ENCODE data around the gene PTRH1. TPM values are rescaled to one million over a fixed set of nuclear protein-coding genes. Genes with fewer than 3 reads are reported as not detected.
A peak's percentile ranks its signal among the peaks of the same experiment; 100 is the strongest.

The PTRH1 gene
- total and polyA plus RNA-seq, 2 of the 13 experiments (the other 11 are each of a cell fraction or from before 2014, with no cell fraction given): 4.0 to 10.4 TPM

DNA sequence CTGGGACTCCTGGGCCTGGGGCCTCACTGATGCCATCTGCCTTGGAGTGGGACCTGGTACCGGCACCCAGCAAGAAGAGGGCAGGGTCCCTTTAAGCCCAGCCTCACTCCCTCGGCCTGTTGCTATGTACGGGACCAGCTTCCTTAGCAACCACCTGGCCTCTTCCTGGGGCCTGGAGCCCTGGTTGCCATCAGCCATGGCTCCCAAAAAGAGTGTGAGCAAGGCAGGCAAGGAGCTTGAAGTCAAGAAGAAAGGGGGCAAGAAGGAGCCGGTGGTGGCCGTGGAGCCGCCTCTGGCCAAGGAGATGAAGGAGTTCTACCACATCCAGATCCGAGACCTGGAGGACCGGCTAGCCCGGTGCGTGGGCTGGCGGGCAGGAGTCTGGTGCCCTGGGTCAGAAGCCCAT is 8.6 kb downstream of the PTRH1 start, which contains the start of gene CFAP157:
TSS of gene CFAP157 (plus strand) at position 153 of the 406 bp plus-strand sequence. CDS start at position 197, 44 bp downstream.
- no peak within 1 kb of the TSS for H3K9ac ChIP-seq (ENCODE audit: insufficient read depth, low read depth, low read length)
- H3K4me1 ChIP-seq (ENCODE audit: insufficient read depth, low read length): peaks cover 28% of the 10 kb centered on the region
- no peak within 1 kb of the TSS for H3K4me2 ChIP-seq (ENCODE audit: low read depth, low read length)
- no peaks in the 10 kb centered on the region for H4K20me1 ChIP-seq (ENCODE audit: insufficient read depth, low read length)
- ChIA-PET CTCF (ENCODE audit: low intra/inter-chr PET ratio, low total read pairs) (interaction anchor here (1.4 kb wide), 1 partner anchor 116 kb away, joined by 3 read pairs; no protein-coding TSS in a partner anchor), POLR2A (interaction anchor here (1.4 kb wide), 1 partner anchor 9 kb away, joined by 4 read pairs; the partner anchor contains the start of genes PTRH1 and TTC16)
- WGBS (ENCODE audit: low lambda C conversion rate): 52% methylated on average over 10 of the region's 11 CpGs
- no peak within 1 kb of the TSS for H3K27ac ChIP-seq (ENCODE audit: extremely low read length, insufficient read depth, low read length)
- H3K27me3 ChIP-seq (ENCODE audit: control insufficient read depth in 1 of 2, insufficient read depth in 2 of 2, low read length in 2 of 2): peaks cover 3 to 13% of the 10 kb centered on the region in 2 experiments; a peak in 2 of 5 replicates
- H3K36me3 ChIP-seq (replicated peaks in 1 of 2; ENCODE audit: control insufficient read depth in 1 of 2, insufficient read depth in 2 of 2, low read length in 2 of 2): no peaks in the 10 kb centered on the region
- H2AFZ ChIP-seq (ENCODE audit: low read length): no peak within 1 kb of the TSS
- intact Hi-C loops (cut with micrococcal nuclease; ENCODE audit: unreplicated experiment) (no loop called here), in situ Hi-C loops (cut with HindIII; ENCODE audit: extremely low pct_ligation_motif_present, low pct_unique_long_range_greater_than_20kb) (no loop called here)
- DNase-seq (ENCODE audit: low spot score): no peak
- H3K79me2 ChIP-seq (ENCODE audit: insufficient read depth, low read length): no peaks in the 10 kb centered on the region
- no TSS peak for BruUV-seq (replicated peaks)
- FAIRE-seq: no peak
- no peaks in the 10 kb centered on the region for H3K9me3 ChIP-seq (ENCODE audit: low read length)
- TF ChIP-seq FOXA3 (CRISPR knock-in tag; IDR thresholded peaks at IDR 0.05): peak; percentile 79
- TF ChIP-seq TSC22D2 (CRISPR knock-in tag; IDR thresholded peaks at IDR 0.05; ENCODE audit: borderline replicate concordance): no peak
- TF ChIP-seq SAP130 (CRISPR knock-in tag; IDR thresholded peaks at IDR 0.05; ENCODE audit: low read depth): 0 out of 2 replicates have a peak, but pooled peaks have one; percentile 19
- TF ChIP-seq ZNF207 (IDR thresholded peaks at IDR 0.05; ENCODE audit: borderline replicate concordance): no peak
- TF ChIP-seq RFX5 (IDR thresholded peaks at IDR 0.05; ENCODE audit: low read depth, low read length): peak; percentile 38; the same call in 1 of the 2 replicates
- TF ChIP-seq GABPB1 (CRISPR knock-in tag; IDR thresholded peaks at IDR 0.05): 0 out of 2 replicates have a peak, but pooled peaks have one; percentile 29
- TF ChIP-seq, protein P1, sequence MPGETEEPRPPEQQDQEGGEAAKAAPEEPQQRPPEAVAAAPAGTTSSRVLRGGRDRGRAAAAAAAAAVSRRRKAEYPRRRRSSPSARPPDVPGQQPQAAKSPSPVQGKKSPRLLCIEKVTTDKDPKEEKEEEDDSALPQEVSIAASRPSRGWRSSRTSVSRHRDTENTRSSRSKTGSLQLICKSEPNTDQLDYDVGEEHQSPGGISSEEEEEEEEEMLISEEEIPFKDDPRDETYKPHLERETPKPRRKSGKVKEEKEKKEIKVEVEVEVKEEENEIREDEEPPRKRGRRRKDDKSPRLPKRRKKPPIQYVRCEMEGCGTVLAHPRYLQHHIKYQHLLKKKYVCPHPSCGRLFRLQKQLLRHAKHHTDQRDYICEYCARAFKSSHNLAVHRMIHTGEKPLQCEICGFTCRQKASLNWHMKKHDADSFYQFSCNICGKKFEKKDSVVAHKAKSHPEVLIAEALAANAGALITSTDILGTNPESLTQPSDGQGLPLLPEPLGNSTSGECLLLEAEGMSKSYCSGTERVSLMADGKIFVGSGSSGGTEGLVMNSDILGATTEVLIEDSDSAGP (CRISPR knock-in tag; IDR thresholded peaks at IDR 0.05; ENCODE audit: borderline replicate concordance): peak; percentile 99
- TF ChIP-seq IKZF1 (IDR thresholded peaks at IDR 0.05): no peak
- TF ChIP-seq GABPA (IDR thresholded peaks at IDR 0.05; ENCODE audit: low read depth, low read length): no peak
- TF ChIP-seq GABPA (CRISPR knock-in tag; IDR thresholded peaks at IDR 0.05; ENCODE audit: low read depth): peak; percentile 48; the same call in 1 of the 2 replicates
- TF ChIP-seq FOXA1 (IDR thresholded peaks at IDR 0.05): no peak
- TF ChIP-seq FOXA1 (CRISPR knock-in tag; IDR thresholded peaks at IDR 0.05): peak; percentile 74
- peak; percentile 60; the same call in 1 of the 2 replicates for TF ChIP-seq RFX1 (IDR thresholded peaks at IDR 0.05)
- peak; percentile 85 for TF ChIP-seq RFX3 (CRISPR knock-in tag; IDR thresholded peaks at IDR 0.05)
- TF ChIP-seq, protein P2, sequence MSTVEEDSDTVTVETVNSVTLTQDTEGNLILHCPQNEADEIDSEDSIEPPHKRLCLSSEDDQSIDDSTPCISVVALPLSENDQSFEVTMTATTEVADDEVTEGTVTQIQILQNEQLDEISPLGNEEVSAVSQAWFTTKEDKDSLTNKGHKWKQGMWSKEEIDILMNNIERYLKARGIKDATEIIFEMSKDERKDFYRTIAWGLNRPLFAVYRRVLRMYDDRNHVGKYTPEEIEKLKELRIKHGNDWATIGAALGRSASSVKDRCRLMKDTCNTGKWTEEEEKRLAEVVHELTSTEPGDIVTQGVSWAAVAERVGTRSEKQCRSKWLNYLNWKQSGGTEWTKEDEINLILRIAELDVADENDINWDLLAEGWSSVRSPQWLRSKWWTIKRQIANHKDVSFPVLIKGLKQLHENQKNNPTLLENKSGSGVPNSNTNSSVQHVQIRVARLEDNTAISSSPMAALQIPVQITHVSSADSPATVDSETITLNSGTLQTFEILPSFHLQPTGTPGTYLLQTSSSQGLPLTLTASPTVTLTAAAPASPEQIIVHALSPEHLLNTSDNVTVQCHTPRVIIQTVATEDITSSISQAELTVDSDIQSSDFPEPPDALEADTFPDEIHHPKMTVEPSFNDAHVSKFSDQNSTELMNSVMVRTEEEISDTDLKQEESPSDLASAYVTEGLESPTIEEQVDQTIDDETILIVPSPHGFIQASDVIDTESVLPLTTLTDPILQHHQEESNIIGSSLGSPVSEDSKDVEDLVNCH (CRISPR knock-in tag; IDR thresholded peaks at IDR 0.05): no peak
- no peak within 1 kb of the TSS for H3K4me3 ChIP-seq (replicated peaks in 1 of 3; ENCODE audit: insufficient read depth in 1 of 3, low read depth in 2 of 3, low read length in 3 of 3)
- peak; percentile 44 for ATAC-seq
